PC-9 (cell line): ENCODE measurements around the gene PLA2G4A. TPM values are rescaled to one million over a fixed set of nuclear protein-coding genes. Genes with fewer than 3 reads are reported as not detected.

ENCODE experiments used
- BruUV-seq: library from RNA; stranded (reverse); fragments of 400-500 nt; replicated peaks from 2 replicates; lab custom pipeline; 2021; lab: Mats Ljungman, UMichigan
- CTCF ChIA-PET: fragments of 300-600 bp; sonication (Branson Sonifier 250); formaldehyde crosslinking; loops from one replicate; lab custom pipeline; 2022; ENCODE audit warnings: antibody characterized with exemption; lab: Charles Lee
- POLR2A ChIA-PET: fragments of 300-600 bp; sonication (Branson Sonifier 250); formaldehyde crosslinking; loops from one replicate; lab custom pipeline; 2022; ENCODE audit warnings: antibody characterized with exemption; ENCODE audit not compliant: unreplicated experiment; lab: Charles Lee
- DNase-seq, 2 experiments: peaks; one replicate each; pipeline versions ENCODE4 v3.0.0 to v3.0.0-alpha.2; 2015 to 2022; ENCODE audit warnings: mixed read lengths in 1 of 2
- H2AFZ ChIP-seq: fragments of 200-600 bp; sonication (generic); 2 replicates; pipeline ENCODE4 v1.8.1; 2017; ENCODE audit warnings: antibody characterized with exemption
- H3F3A ChIP-seq: fragments of 200-600 bp; sonication (generic); 2 replicates; pipeline ENCODE4 v1.8.1; 2017; ENCODE audit warnings: antibody characterized with exemption, mild to moderate bottlenecking, low read depth; ENCODE audit not compliant: insufficient read depth
- H3K27ac ChIP-seq: fragments of 200-600 bp; sonication (generic); 2 replicates; pipeline ENCODE4 v1.6.1; 2016; ENCODE audit warnings: mixed run types
- H3K27me3 ChIP-seq: fragments of 200-600 bp; sonication (generic); 2 replicates; pipeline ENCODE4 v1.6.1; 2016; ENCODE audit warnings: low read depth, mixed run types; ENCODE audit not compliant: insufficient read depth
- H3K36me3 ChIP-seq: fragments of 200-600 bp; sonication (generic); 2 replicates; pipeline ENCODE4 v1.6.1; 2016; ENCODE audit warnings: low read depth, mixed run types
- H3K4me1 ChIP-seq: fragments of 200-600 bp; sonication (generic); replicated peaks from 2 replicates; pipeline ENCODE4 v1.6.1; 2016; ENCODE audit warnings: mixed run types; ENCODE audit not compliant: insufficient read depth
- H3K4me2 ChIP-seq: fragments of 200-600 bp; sonication (generic); 2 replicates; pipeline ENCODE4 v1.6.1; 2017; ENCODE audit warnings: mixed run types
- H3K4me3 ChIP-seq: fragments of 200-600 bp; sonication (generic); 2 replicates; pipeline ENCODE4 v1.6.1; 2016; ENCODE audit warnings: mixed run types
- H3K79me2 ChIP-seq: fragments of 200-600 bp; sonication (generic); 2 replicates; pipeline ENCODE4 v1.6.1; 2017; ENCODE audit warnings: low read depth, mixed run types
- H3K9me2 ChIP-seq: fragments of 200-600 bp; sonication (generic); 2 replicates; pipeline ENCODE4 v1.8.1; 2017; ENCODE audit warnings: mild to moderate bottlenecking; ENCODE audit not compliant: insufficient read depth
- H3K9me3 ChIP-seq: fragments of 200-600 bp; sonication (generic); 2 replicates; pipeline ENCODE4 v1.8.1; 2016; ENCODE audit warnings: low read depth; ENCODE audit not compliant: insufficient read depth
- H4K20me1 ChIP-seq: fragments of 200-600 bp; sonication (generic); 2 replicates; pipeline ENCODE4 v1.8.1; 2017; ENCODE audit not compliant: insufficient read depth
- CTCF ChIP-seq: fragments of 200-600 bp; sonication (generic); conservative IDR thresholded peaks from 2 replicates; pipeline ENCODE4 v1.6.1; 2017; ENCODE audit warnings: mixed run types, antibody characterized with exemption, mild to moderate bottlenecking, moderate library complexity
- EZH2 ChIP-seq: fragments of 200-600 bp; sonication (generic); IDR thresholded peaks from 2 replicates; pipeline ENCODE4 v1.8.0; 2017; ENCODE audit warnings: antibody characterized with exemption, low read depth
- intact Hi-C: fragments of 100-400 bp; cut with micrococcal nuclease; formaldehyde crosslinking; loops from one replicate; pipeline ENCODE4 v1.10.0; 2022; ENCODE audit not compliant: unreplicated experiment
- total RNA-seq: library from RNA; stranded (reverse); gene quantifications from 2 replicates; pipeline ENCODE4 v1.2.3, GENCODE V29; 2021

Gene PLA2G4A
- total RNA-seq, 1 experiment from 2014 or later, result 3.3 TPM

- Histone ChIP-seq H3K4me1 (no peaks in the 10 kb centered on the region), H3K9me2 (no peaks in the 10 kb centered on the region), H3K9me3 (no peaks in the 10 kb centered on the region), H3F3A (no peaks in the 10 kb centered on the region), H3K79me2 (no peaks in the 10 kb centered on the region), H3K4me2 (no peak overlapping the region), H3K27ac (no peak overlapping the region), H3K27me3 (no peaks in the 10 kb centered on the region), H3K36me3 (no peaks in the 10 kb centered on the region), H4K20me1 (no peaks in the 10 kb centered on the region), H3K4me3 (no peak overlapping the region), H2AFZ (no peak overlapping the region)
- CTCF ChIA-PET, result no interaction called here
- POLR2A ChIA-PET, result interaction anchor here (0.7 kb wide), 1 partner anchor 9 kb away, joined by 4 read pairs; no protein-coding TSS in a partner anchor
- BruUV-seq, result no TSS peak
- TF ChIP-seq EZH2, result no peak
- no peak for TF ChIP-seq CTCF
- intact Hi-C loops, result no loop called here
- no peak for DNase-seq
These were observed 146.5 kb downstream of the PLA2G4A start for GRCh38 chr1:186975220-186975619.

GRCh38 chr1:186976700-186977099 is 148.0 kb downstream of the PLA2G4A start:
- intact Hi-C loops, result no loop called here
- Histone ChIP-seq H3K4me1 (no peaks in the 10 kb centered on the region), H3K9me2 (no peaks in the 10 kb centered on the region), H3K79me2 (no peaks in the 10 kb centered on the region), H3K4me2 (no peak overlapping the region), H3K36me3 (no peaks in the 10 kb centered on the region), H3K27ac (no peak overlapping the region), H3F3A (no peaks in the 10 kb centered on the region), H2AFZ (no peak overlapping the region), H3K9me3 (no peaks in the 10 kb centered on the region), H3K4me3 (no peak overlapping the region), H4K20me1 (no peaks in the 10 kb centered on the region), H3K27me3 (no peaks in the 10 kb centered on the region)
- ChIA-PET CTCF (no interaction called here), POLR2A (no interaction called here)
- BruUV-seq, result no TSS peak
- no peak for DNase-seq
- TF ChIP-seq CTCF, result no peak
- TF ChIP-seq EZH2, result no peak

GRCh38 chr1:186977266-186977957 is 148.7 kb downstream of the PLA2G4A start:
- POLR2A ChIA-PET, result no interaction called here

More at GRCh38 chr1:186977266-186977957, 148.7 kb downstream of the PLA2G4A start:
- H3K36me3 ChIP-seq, result no peaks in the 10 kb centered on the region
- BruUV-seq, result no TSS peak
- intact Hi-C loops, result no loop called here
- H3K79me2 ChIP-seq, result no peaks in the 10 kb centered on the region
- CTCF ChIA-PET, result interaction anchor here (0.6 kb wide), 1 partner anchor 40 kb away, joined by 3 read pairs; no protein-coding TSS in a partner anchor
- no peak overlapping the region for H3K4me3 ChIP-seq
- H3K27ac ChIP-seq, result no peak overlapping the region
- H3K27me3 ChIP-seq, result no peaks in the 10 kb centered on the region
- no peak for TF ChIP-seq EZH2
- TF ChIP-seq CTCF, result no peak
- H3K4me1 ChIP-seq, result no peaks in the 10 kb centered on the region
- H3K9me3 ChIP-seq, result no peaks in the 10 kb centered on the region
- no peak overlapping the region for H3K4me2 ChIP-seq
- no peaks in the 10 kb centered on the region for H3F3A ChIP-seq
- no peak overlapping the region for H2AFZ ChIP-seq
- DNase-seq, result no peak
- no peaks in the 10 kb centered on the region for H4K20me1 ChIP-seq
- no peaks in the 10 kb centered on the region for H3K9me2 ChIP-seq
